OCI-LY7 (cell line): ENCODE results near the gene C5orf15. TPM values are rescaled to one million over a fixed set of nuclear protein-coding genes. Genes with fewer than 3 reads are reported as not detected.

Experiments
- BruUV-seq: library from RNA; stranded (reverse); fragments of 400-500 nt; replicated peaks from 2 replicates; lab custom pipeline; 2021; lab: Mats Ljungman, UMichigan
- CTCF ChIA-PET: fragments of 300-600 bp; sonication (Branson Sonifier 250); formaldehyde crosslinking; loops from one replicate; lab custom pipeline; 2022; ENCODE audit warnings: antibody characterized with exemption; ENCODE audit not compliant: unreplicated experiment; lab: Charles Lee
- POLR2A ChIA-PET: fragments of 300-600 bp; sonication (Branson Sonifier 250); formaldehyde crosslinking; loops from one replicate; lab custom pipeline; 2022; ENCODE audit warnings: antibody characterized with exemption; lab: Charles Lee
- DNase-seq: peaks from one replicate; pipeline ENCODE4 v3.0.0-alpha.2; 2015; ENCODE audit warnings: low spot score
- H2AFZ ChIP-seq: fragments of 200-600 bp; sonication (generic), shearing (Covaris generic); 2 replicates; pipeline ENCODE4 v1.6.1; 2014; ENCODE audit warnings: mild to moderate bottlenecking, antibody characterized with exemption, low read length, moderate library complexity
- H3K27ac ChIP-seq: fragments of 200-600 bp; sonication (generic); 2 replicates; pipeline ENCODE4 v1.5.1; 2014; ENCODE audit warnings: mixed run types, low read depth, mild to moderate bottlenecking, moderate library complexity, low read length, inconsistent platforms; ENCODE audit not compliant: poor library complexity, severe bottlenecking
- H3K36me3 ChIP-seq: fragments of 200-600 bp; sonication (generic); 2 replicates; pipeline ENCODE4 v1.6.1; 2014; ENCODE audit warnings: mild to moderate bottlenecking, antibody characterized with exemption, low read length, moderate library complexity, mixed read lengths; ENCODE audit not compliant: insufficient read depth
- H3K4me1 ChIP-seq: fragments of 200-600 bp; sonication (generic); 2 replicates; pipeline ENCODE4 v1.5.1; 2014; ENCODE audit warnings: mild to moderate bottlenecking, low read length; ENCODE audit not compliant: insufficient read depth, poor library complexity, severe bottlenecking
- H3K4me2 ChIP-seq: fragments of 200-600 bp; sonication (generic); 2 replicates; pipeline ENCODE4 v1.6.1; 2014; ENCODE audit warnings: mild to moderate bottlenecking, low read length
- H3K4me3 ChIP-seq: fragments of 200-600 bp; sonication (generic); 2 replicates; pipeline ENCODE4 v1.5.1; 2014; ENCODE audit warnings: mild to moderate bottlenecking, low read depth, low read length; ENCODE audit not compliant: poor library complexity, severe bottlenecking
- H3K79me2 ChIP-seq: fragments of 200-600 bp; sonication (generic); 2 replicates; pipeline ENCODE4 v1.6.1; 2016; ENCODE audit warnings: low read depth, mild to moderate bottlenecking, low read length, moderate library complexity, mixed read lengths; ENCODE audit not compliant: insufficient read depth
- H3K9me2 ChIP-seq: fragments of 200-600 bp; sonication (generic); 2 replicates; pipeline ENCODE4 v1.6.1; 2016; ENCODE audit warnings: mild to moderate bottlenecking, low read length, mixed read lengths; ENCODE audit not compliant: insufficient read depth
- H3K9me3 ChIP-seq: fragments of 200-600 bp; sonication (generic); 2 replicates; pipeline ENCODE4 v1.6.1; 2014; ENCODE audit warnings: mild to moderate bottlenecking, mixed run types, low read length, mixed read lengths
- H4K20me1 ChIP-seq: fragments of 200-600 bp; sonication (generic); 2 replicates; pipeline ENCODE4 v1.6.1; 2014; ENCODE audit warnings: mild to moderate bottlenecking, antibody characterized with exemption, low read length, moderate library complexity, mixed read lengths; ENCODE audit not compliant: insufficient read depth
- EZH2phosphoT487 ChIP-seq: fragments of 200-600 bp; sonication (generic); IDR thresholded peaks from 2 replicates; pipeline ENCODE4 v1.6.1; 2018; ENCODE audit warnings: low read depth, borderline replicate concordance, mild to moderate bottlenecking, mixed run types, antibody characterized with exemption, low read length, moderate library complexity, mixed read lengths
- intact Hi-C: fragments of 100-400 bp; cut with micrococcal nuclease; formaldehyde crosslinking; loops from one replicate; pipeline ENCODE4 v1.10.0; 2022; ENCODE audit not compliant: unreplicated experiment
- total RNA-seq, 2 experiments: library from RNA; depleted of rRNA in 1 of 2; stranded (reverse); fragments of >200 nt in 1 of 2; shearing (Covaris generic) in 1 of 2; gene quantifications; 2 replicates each; pipeline ENCODE4 v1.2.3, GENCODE V29; 2014 to 2022
- TF ChIP-seq, protein P1 (sequence below): fragments of 200-600 bp; sonication (generic); conservative IDR thresholded peaks from 2 replicates; pipeline ENCODE4 v1.5.1; 2014; ENCODE audit warnings: mild to moderate bottlenecking, antibody characterized with exemption, low read length, moderate library complexity, mixed read lengths

The C5orf15 gene
- total RNA-seq, 2 experiments from 2014 or later: 32.2 to 46.4 TPM

DNA sequence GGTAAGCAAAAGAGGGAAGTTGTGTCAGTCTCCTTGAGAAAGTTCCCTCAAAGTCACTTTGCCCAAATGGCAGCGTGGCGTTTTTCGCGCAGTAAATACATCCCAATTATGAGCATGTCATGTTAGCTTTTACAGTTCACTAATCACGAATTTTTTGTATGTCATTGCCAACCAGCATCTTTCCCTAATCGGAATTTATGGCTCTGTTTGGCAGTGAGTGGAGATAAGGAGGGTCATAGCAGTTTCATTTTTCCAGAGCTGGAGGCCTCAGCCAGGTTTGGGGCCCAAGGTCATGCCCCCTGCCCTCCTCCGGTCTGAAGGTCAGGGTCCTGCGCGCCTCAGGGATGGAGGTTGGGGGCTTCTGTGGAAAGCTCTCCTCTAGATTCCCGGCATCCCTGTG, 50.1 kb downstream of the C5orf15 start:
- BruUV-seq: no TSS peak
- H3K4me3 ChIP-seq: no peak overlapping the region
- H3K9me2 ChIP-seq: no peaks in the 10 kb centered on the region
- ChIA-PET POLR2A (no interaction called here), CTCF (no interaction called here)
- no peak overlapping the region for H3K27ac ChIP-seq
- intact Hi-C loops: no loop called here
- no peak for TF ChIP-seq EZH2phosphoT487
- TF ChIP-seq, protein P1, sequence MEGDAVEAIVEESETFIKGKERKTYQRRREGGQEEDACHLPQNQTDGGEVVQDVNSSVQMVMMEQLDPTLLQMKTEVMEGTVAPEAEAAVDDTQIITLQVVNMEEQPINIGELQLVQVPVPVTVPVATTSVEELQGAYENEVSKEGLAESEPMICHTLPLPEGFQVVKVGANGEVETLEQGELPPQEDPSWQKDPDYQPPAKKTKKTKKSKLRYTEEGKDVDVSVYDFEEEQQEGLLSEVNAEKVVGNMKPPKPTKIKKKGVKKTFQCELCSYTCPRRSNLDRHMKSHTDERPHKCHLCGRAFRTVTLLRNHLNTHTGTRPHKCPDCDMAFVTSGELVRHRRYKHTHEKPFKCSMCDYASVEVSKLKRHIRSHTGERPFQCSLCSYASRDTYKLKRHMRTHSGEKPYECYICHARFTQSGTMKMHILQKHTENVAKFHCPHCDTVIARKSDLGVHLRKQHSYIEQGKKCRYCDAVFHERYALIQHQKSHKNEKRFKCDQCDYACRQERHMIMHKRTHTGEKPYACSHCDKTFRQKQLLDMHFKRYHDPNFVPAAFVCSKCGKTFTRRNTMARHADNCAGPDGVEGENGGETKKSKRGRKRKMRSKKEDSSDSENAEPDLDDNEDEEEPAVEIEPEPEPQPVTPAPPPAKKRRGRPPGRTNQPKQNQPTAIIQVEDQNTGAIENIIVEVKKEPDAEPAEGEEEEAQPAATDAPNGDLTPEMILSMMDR: no peak
- no peaks in the 10 kb centered on the region for H3K36me3 ChIP-seq
- no peak overlapping the region for H3K4me2 ChIP-seq
- no peak overlapping the region for H2AFZ ChIP-seq
- no peak for DNase-seq
- no peaks in the 10 kb centered on the region for H4K20me1 ChIP-seq
- no peaks in the 10 kb centered on the region for H3K79me2 ChIP-seq
- H3K9me3 ChIP-seq: no peaks in the 10 kb centered on the region
- peaks cover 41% of the 10 kb centered on the region for H3K4me1 ChIP-seq

- TF ChIP-seq, protein P1: no peak
- no peak for TF ChIP-seq EZH2phosphoT487
- peaks cover 35% of the 10 kb centered on the region for H3K4me1 ChIP-seq
- H3K9me2 ChIP-seq: no peaks in the 10 kb centered on the region
- no peaks in the 10 kb centered on the region for H4K20me1 ChIP-seq
- no peak for DNase-seq
- no TSS peak for BruUV-seq
- POLR2A ChIA-PET: interaction anchor here (1.4 kb wide), 1 partner anchor 21 kb away, joined by 4 read pairs; no protein-coding TSS in a partner anchor
- H3K79me2 ChIP-seq: no peaks in the 10 kb centered on the region
- no peak overlapping the region for H3K4me3 ChIP-seq
- H3K36me3 ChIP-seq: no peaks in the 10 kb centered on the region
- no peak overlapping the region for H3K27ac ChIP-seq
- H3K4me2 ChIP-seq: no peak overlapping the region
- no peak overlapping the region for H2AFZ ChIP-seq
- intact Hi-C loops: no loop called here
- CTCF ChIA-PET: no interaction called here
- H3K9me3 ChIP-seq: no peaks in the 10 kb centered on the region
Observed at GRCh38 chr5:133917785-133918184, 50.6 kb downstream of the C5orf15 start.

DNA sequence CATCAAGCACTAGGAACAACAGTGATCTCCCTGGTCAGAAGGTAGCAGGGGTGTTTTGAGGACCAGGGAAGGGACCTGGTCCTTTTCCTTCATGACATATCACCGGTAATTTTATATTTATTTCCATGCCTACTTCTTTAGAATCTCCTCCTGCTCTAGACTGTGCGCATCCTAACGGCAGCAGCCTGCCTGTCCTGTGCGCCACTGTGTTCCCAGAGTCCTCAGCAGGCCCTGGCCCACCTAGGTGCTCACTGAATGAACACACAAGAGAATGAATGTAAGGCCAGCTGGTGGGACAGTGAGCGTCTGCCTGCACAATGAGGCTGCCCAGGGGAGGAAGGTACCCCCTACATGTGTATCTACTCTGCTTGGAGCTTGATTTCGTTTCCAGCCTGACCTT, 51.5 kb downstream of the C5orf15 start:
- BruUV-seq: no TSS peak
- POLR2A ChIA-PET: interaction anchor here (0.9 to 1.4 kb wide), 2 partner anchors 10 to 22 kb away, joined by 3 to 4 read pairs; no protein-coding TSS in a partner anchor

More for the DNA sequence above, 51.5 kb downstream of the C5orf15 start:
- Histone ChIP-seq H3K27ac (no peak overlapping the region), H3K9me3 (no peaks in the 10 kb centered on the region), H3K4me3 (no peak overlapping the region), H3K9me2 (no peaks in the 10 kb centered on the region), H2AFZ (peak overlapping the region; percentile 13; the same call in 1 of the 2 replicates), H3K36me3 (no peaks in the 10 kb centered on the region), H3K4me1 (peaks cover 27% of the 10 kb centered on the region), H3K79me2 (no peaks in the 10 kb centered on the region), H4K20me1 (no peaks in the 10 kb centered on the region), H3K4me2 (no peak overlapping the region)
- CTCF ChIA-PET: no interaction called here
- no peak for DNase-seq
- intact Hi-C loops: no loop called here
- no peak for TF ChIP-seq EZH2phosphoT487
- TF ChIP-seq, protein P1: no peak
